Right lobe of liver (tissue), 4 donors: ENCODE results near the gene FKRP.

Experiments
- CTCF ChIP-seq, 4 donors: fragments of 200-600 bp in 3 of 4; fragments of 450-650 bp in 1 of 4; IDR thresholded peaks; one replicate each; pipeline versions ENCODE4 v1.5.1 to v1.8.0; 2016 to 2022; ENCODE audit warnings: antibody characterized with exemption in 4 of 4, mild to moderate bottlenecking in 2 of 4
- POLR2A ChIP-seq: fragments of 450-650 bp; IDR thresholded peaks from one replicate; pipeline ENCODE4 v1.6.1; 2017; ENCODE audit warnings: antibody characterized with exemption, mild to moderate bottlenecking
- donor health status: DM: no; HTN: no; CAD: no.
- donor health status: DM: no; HTN: no; CAD: no.
- donor health status: DM: no; HTN: yes; CAD: no.

GRCh38 chr19:46789371-46789770 is 43.5 kb downstream of the FKRP start:
- TF ChIP-seq CTCF (IDR thresholded peaks at IDR 0.05) (no peak), POLR2A (no peak)
